ENCODE data around the gene CNTLN. TPM values are rescaled to one million over a fixed set of nuclear protein-coding genes. Genes with fewer than 3 reads are reported as not detected.

Gene CNTLN
- total and polyA plus RNA-seq, 2 donors (not counting 1 experiment from before 2014, with no cell fraction given), result 0.30 to 0.94 TPM

GRCh38 chr9:17470036-17470813 is 335.4 kb downstream of the CNTLN start:
- Histone ChIP-seq H3K36me3 (replicated peaks in 1 of 2; ENCODE audit: control extremely low read depth in 1 of 2, control insufficient read depth in 1 of 2, extremely low read depth in 1 of 2, insufficient read depth in 2 of 2, low read length in 1 of 2) (no peaks in the 10 kb centered on the region), H3K79me2 (ENCODE audit: control insufficient read depth, insufficient read depth, low read length) (no peaks in the 10 kb centered on the region), H3K9me3 (ENCODE audit: control extremely low read depth in 1 of 3, control insufficient read depth in 2 of 3, insufficient read depth in 1 of 3, low read length in 2 of 3) (no peaks in the 10 kb centered on the region), H3K9ac (ENCODE audit: low read length) (no peak overlapping the region), H3K27me3 (replicated peaks in 1 of 4; ENCODE audit: control extremely low read depth in 1 of 4, control insufficient read depth in 3 of 4, insufficient read depth in 4 of 4, low read length in 3 of 4) (no peaks in the 10 kb centered on the region), H4K20me1 (ENCODE audit: control insufficient read depth, insufficient read depth, low read length, poor library complexity, severe bottlenecking) (no peaks in the 10 kb centered on the region), H3K4me2 (replicated peaks; ENCODE audit: low read depth, low read length, poor library complexity, severe bottlenecking) (no peak overlapping the region), H3K4me1 (ENCODE audit: control insufficient read depth in 2 of 2, insufficient read depth in 2 of 2, low read length in 2 of 2) (no peaks in the 10 kb centered on the region), H3K4me3 (ENCODE audit: control extremely low read depth in 1 of 5, extremely low read depth in 1 of 5, insufficient read depth in 1 of 5, low read depth in 2 of 5, low read length in 4 of 5) (no peak overlapping the region), H3K27ac (ENCODE audit: low read length in 2 of 2) (no peak overlapping the region), H2AFZ (ENCODE audit: insufficient read depth, low read depth, low read length, poor library complexity, severe bottlenecking) (no peak overlapping the region)
- no peaks in the 10 kb centered on the region for H3K27me3 Mint-ChIP-seq
- H3K4me1 Mint-ChIP-seq, result no peaks in the 10 kb centered on the region
- no peak for DNase-seq
- H3K9me3 Mint-ChIP-seq (ENCODE audit: insufficient read depth), result no peaks in the 10 kb centered on the region
- H3K4me3 Mint-ChIP-seq, result no peak overlapping the region
- ChIA-PET CTCF (no interaction called here), POLR2A (no interaction called here)
- no peak for TF ChIP-seq EZH2 (IDR thresholded peaks at IDR 0.05; ENCODE audit: borderline replicate concordance, insufficient read depth, low read depth, low read length, poor library complexity, severe bottlenecking)
- intact Hi-C loops (cut with micrococcal nuclease), result no loop called here
- WGBS (ENCODE audit: insufficient coverage), result no CpG with 5 or more reads among the region's 5 CpGs
- no peak overlapping the region for H3K27ac Mint-ChIP-seq
- ATAC-seq (ENCODE audit: low read depth), result no peak

- Histone ChIP-seq H3K36me3 (replicated peaks in 1 of 2; ENCODE audit: control extremely low read depth in 1 of 2, control insufficient read depth in 1 of 2, extremely low read depth in 1 of 2, insufficient read depth in 2 of 2, low read length in 1 of 2) (no peaks in the 10 kb centered on the region), H3K9me3 (ENCODE audit: control extremely low read depth in 1 of 3, control insufficient read depth in 2 of 3, insufficient read depth in 1 of 3, low read length in 2 of 3) (no peaks in the 10 kb centered on the region), H2AFZ (ENCODE audit: insufficient read depth, low read depth, low read length, poor library complexity, severe bottlenecking) (no peak overlapping the region), H4K20me1 (ENCODE audit: control insufficient read depth, insufficient read depth, low read length, poor library complexity, severe bottlenecking) (no peaks in the 10 kb centered on the region), H3K4me2 (replicated peaks; ENCODE audit: low read depth, low read length, poor library complexity, severe bottlenecking) (no peak overlapping the region), H3K27ac (ENCODE audit: low read length in 2 of 2) (no peak overlapping the region), H3K79me2 (ENCODE audit: control insufficient read depth, insufficient read depth, low read length) (no peaks in the 10 kb centered on the region), H3K9ac (ENCODE audit: low read length) (no peak overlapping the region), H3K27me3 (replicated peaks in 1 of 4; ENCODE audit: control extremely low read depth in 1 of 4, control insufficient read depth in 3 of 4, insufficient read depth in 4 of 4, low read length in 3 of 4) (no peaks in the 10 kb centered on the region), H3K4me3 (ENCODE audit: control extremely low read depth in 1 of 5, extremely low read depth in 1 of 5, insufficient read depth in 1 of 5, low read depth in 2 of 5, low read length in 4 of 5) (no peak overlapping the region), H3K4me1 (ENCODE audit: control insufficient read depth in 2 of 2, insufficient read depth in 2 of 2, low read length in 2 of 2) (no peaks in the 10 kb centered on the region)
- DNase-seq, result no peak
- TF ChIP-seq EZH2 (IDR thresholded peaks at IDR 0.05; ENCODE audit: borderline replicate concordance, insufficient read depth, low read depth, low read length, poor library complexity, severe bottlenecking) (no peak), CTCF (IDR thresholded peaks at IDR 0.05) (no peak)
- Mint-ChIP-seq H3K9me3 (ENCODE audit: insufficient read depth) (no peaks in the 10 kb centered on the region), H3K27me3 (no peaks in the 10 kb centered on the region), H3K4me1 (no peaks in the 10 kb centered on the region), H3K4me3 (no peak overlapping the region), H3K27ac (no peak overlapping the region)
- 94% methylated on average over 2 of the region's 2 CpGs for WGBS (ENCODE audit: insufficient coverage)
- ATAC-seq (ENCODE audit: low read depth), result no peak
- ChIA-PET CTCF (no interaction called here), POLR2A (no interaction called here)
- intact Hi-C loops (cut with micrococcal nuclease), result no loop called here
Measured at GRCh38 chr9:17472126-17472525, 337.3 kb downstream of the CNTLN start.
